Thyroid gland (tissue), 4 donors: ENCODE data around the gene SLC29A3.

Experiments
- CTCF ChIP-seq, 6 experiments: fragments of 200-600 bp in 3 of 6; fragments of 450-650 bp in 3 of 6; sonication (generic) in 3 of 6; IDR thresholded peaks; one replicate each; pipeline ENCODE4 v1.5.1; 2016 to 2019; ENCODE audit warnings: antibody characterized with exemption in 6 of 6, mild to moderate bottlenecking in 2 of 6, inconsistent platforms in 1 of 6, moderate library complexity in 1 of 6
- POLR2A ChIP-seq, 2 donors: fragments of 450-650 bp; IDR thresholded peaks; one replicate each; pipeline ENCODE4 v1.6.1; 2017; ENCODE audit warnings: antibody characterized with exemption in 2 of 2, mild to moderate bottlenecking in 2 of 2, moderate library complexity in 1 of 2

- no peak for TF ChIP-seq CTCF (IDR thresholded peaks at IDR 0.05)
- no peak for TF ChIP-seq POLR2A (IDR thresholded peaks at IDR 0.05)
Observed at GRCh38 chr10:71344154-71344925, 25.3 kb downstream of the SLC29A3 start.
